Sigmoid colon (tissue), 7 donors: Measurements from ENCODE around the gene DNER. TPM values are rescaled to one million over a fixed set of nuclear protein-coding genes. Genes with fewer than 3 reads are reported as not detected.

ENCODE experiments used
- DNase-seq: peaks from one replicate; pipeline ENCODE4 v3.0.0-alpha.2; 2019
- H3K27ac ChIP-seq, 4 donors: fragments of 200-600 bp; sonication (generic); one replicate each; pipeline ENCODE4 v1.5.1; 2016 to 2019; ENCODE audit warnings: mild to moderate bottlenecking in 1 of 4
- H3K27me3 ChIP-seq, 3 donors: fragments of 200-600 bp; sonication (generic); one replicate each; pipeline ENCODE4 v1.5.1; 2019; ENCODE audit warnings: mild to moderate bottlenecking in 1 of 3
- H3K36me3 ChIP-seq, 4 donors: fragments of 200-600 bp; sonication (generic); one replicate each; pipeline ENCODE4 v1.5.1; 2016 to 2019
- H3K4me1 ChIP-seq, 4 donors: fragments of 200-600 bp; sonication (generic); one replicate each; pipeline ENCODE4 v1.5.1; 2017 to 2019
- H3K4me3 ChIP-seq, 4 donors: fragments of 200-600 bp; sonication (generic); one replicate each; pipeline ENCODE4 v1.5.1; 2017 to 2019; ENCODE audit warnings: mild to moderate bottlenecking in 2 of 4, moderate library complexity in 1 of 4
- H3K9me3 ChIP-seq, 4 donors: fragments of 200-600 bp in 3 of 4; sonication (generic) in 3 of 4; one replicate each; pipeline versions ENCODE4 v1.5.1 to v1.6.1; 2013 to 2019
- CTCF ChIP-seq, 4 experiments: fragments of 450-650 bp in 3 of 4; fragments of 200-600 bp in 1 of 4; IDR thresholded peaks; one replicate each; pipeline ENCODE4 v1.5.1; 2016 to 2019; ENCODE audit warnings: antibody characterized with exemption in 4 of 4, mild to moderate bottlenecking in 3 of 4, moderate library complexity in 2 of 4
- EP300 ChIP-seq, 4 donors: sonication (generic); formaldehyde crosslinking; IDR thresholded peaks; one replicate each; pipeline ENCODE4 v1.6.1; 2017; ENCODE audit warnings: antibody characterized with exemption in 4 of 4
- POLR2A ChIP-seq, 2 donors: fragments of 450-650 bp; IDR thresholded peaks; one replicate each; pipeline ENCODE4 v1.6.1; 2016; ENCODE audit warnings: antibody characterized with exemption in 2 of 2, mild to moderate bottlenecking in 2 of 2, moderate library complexity in 2 of 2
- POLR2AphosphoS5 ChIP-seq, 4 donors: sonication (generic); formaldehyde crosslinking; IDR thresholded peaks; one replicate each; pipeline ENCODE4 v1.6.1; 2017; ENCODE audit warnings: antibody characterized with exemption in 4 of 4
- WGBS, 2 donors: extraction: QIAGEN DNeasy Blood & Tissue Kit; methylation state at CpG; one replicate each; pipeline ENCODE4 v1.1.7; 2013; 5-methylcytosine and 5-hydroxymethylcytosine counted together
- intact Hi-C: fragments of 100-400 bp; cut with DNase I; formaldehyde crosslinking; loops from one replicate; pipeline ENCODE4 v1.15.1; 2023
- polyA plus RNA-seq, 3 donors: library from polyadenylated mRNA; stranded (reverse); fragments of 200-250 nt; gene quantifications; one replicate each; pipeline ENCODE4 v1.2.3, GENCODE V29; 2013
- total RNA-seq, 4 donors: library from RNA; depleted of rRNA; stranded (reverse); fragments of >200 nt; gene quantifications; one replicate each; pipeline ENCODE4 v1.1.0, GENCODE V29; 2016
- donor health status: healthy with polysubstance abuse.
- donor health status: Bipolar disorder and iron deficiency.
- donor health status: healthy.

Gene DNER
- total and polyA plus RNA-seq, 7 donors, result 2.7 to 17.7 (median 9.9) TPM; not detected in 1

GRCh38 chr2:229474125-229474524 is 240.2 kb downstream of the DNER start:
- H3K9me3 ChIP-seq, result peaks cover 0 to 3% (median 1%) of the 10 kb centered on the region in 4 donors
- 79 to 86% methylated on average over 4 of the region's 4 CpGs for WGBS, 2 donors
- no peaks in the 10 kb centered on the region for H3K36me3 ChIP-seq
- H3K4me3 ChIP-seq, result no peak overlapping the region
- no peaks in the 10 kb centered on the region for H3K27me3 ChIP-seq
- DNase-seq, result no peak
- intact Hi-C loops, result no loop called here
- TF ChIP-seq POLR2AphosphoS5 (IDR thresholded peaks at IDR 0.05) (no peak), POLR2A (IDR thresholded peaks at IDR 0.05) (no peak), EP300 (IDR thresholded peaks at IDR 0.05) (no peak), CTCF (IDR thresholded peaks at IDR 0.05) (no peak)
- H3K27ac ChIP-seq, result no peak overlapping the region
- no peaks in the 10 kb centered on the region for H3K4me1 ChIP-seq

GRCh38 chr2:229470781-229471180 is 243.6 kb downstream of the DNER start:
- no peaks in the 10 kb centered on the region for H3K27me3 ChIP-seq
- H3K36me3 ChIP-seq, result no peaks in the 10 kb centered on the region
- peaks cover 0 to 3% (median 0%) of the 10 kb centered on the region in 4 donors for H3K9me3 ChIP-seq
- intact Hi-C loops, result no loop called here
- H3K27ac ChIP-seq, result no peak overlapping the region
- 90 to 91% methylated on average over 2 of the region's 2 CpGs for WGBS, 2 donors
- H3K4me1 ChIP-seq, result no peaks in the 10 kb centered on the region
- H3K4me3 ChIP-seq, result no peak overlapping the region
- DNase-seq, result no peak
- TF ChIP-seq EP300 (IDR thresholded peaks at IDR 0.05), result no peak
- no peak for TF ChIP-seq POLR2A (IDR thresholded peaks at IDR 0.05)
- TF ChIP-seq POLR2AphosphoS5 (IDR thresholded peaks at IDR 0.05), result no peak
- TF ChIP-seq CTCF (IDR thresholded peaks at IDR 0.05), result no peak

- DNase-seq, result no peak
- H3K9me3 ChIP-seq, result no peaks in the 10 kb centered on the region
- intact Hi-C loops, result no loop called here
- no peaks in the 10 kb centered on the region for H3K4me1 ChIP-seq
- no peaks in the 10 kb centered on the region for H3K36me3 ChIP-seq
- 80 to 85% methylated on average over 7 of the region's 7 CpGs for WGBS, 2 donors
- no peaks in the 10 kb centered on the region for H3K27me3 ChIP-seq
- no peak for TF ChIP-seq POLR2A (IDR thresholded peaks at IDR 0.05)
- no peak overlapping the region for H3K27ac ChIP-seq
- H3K4me3 ChIP-seq, result no peak overlapping the region
Observed at GRCh38 chr2:229467783-229468182, 246.6 kb downstream of the DNER start.

- H3K9me3 ChIP-seq, result no peaks in the 10 kb centered on the region
- no peak overlapping the region for H3K4me3 ChIP-seq
- TF ChIP-seq POLR2A (IDR thresholded peaks at IDR 0.05), result no peak
- TF ChIP-seq POLR2AphosphoS5 (IDR thresholded peaks at IDR 0.05), result peak in 1 of 4 donors; percentile 48
- no peaks in the 10 kb centered on the region for H3K27me3 ChIP-seq
- intact Hi-C loops, result no loop called here
- no peaks in the 10 kb centered on the region for H3K4me1 ChIP-seq
- 48 to 66% methylated on average over 2 of the region's 2 CpGs for WGBS, 2 donors
- no peak for DNase-seq
- peak overlapping the region in 1 of 4 donors; percentile 29 for H3K27ac ChIP-seq
- no peaks in the 10 kb centered on the region for H3K36me3 ChIP-seq
Observed at GRCh38 chr2:229463841-229464346, 250.5 kb downstream of the DNER start.

GRCh38 chr2:229462112-229462511 is 252.2 kb downstream of the DNER start:
- Histone ChIP-seq H3K27me3 (no peaks in the 10 kb centered on the region), H3K4me1 (no peaks in the 10 kb centered on the region), H3K4me3 (no peak overlapping the region), H3K9me3 (no peaks in the 10 kb centered on the region), H3K27ac (no peak overlapping the region), H3K36me3 (no peaks in the 10 kb centered on the region)
- intact Hi-C loops, result no loop called here
- TF ChIP-seq POLR2A (IDR thresholded peaks at IDR 0.05) (no peak), POLR2AphosphoS5 (IDR thresholded peaks at IDR 0.05) (no peak), CTCF (IDR thresholded peaks at IDR 0.05) (no peak), EP300 (IDR thresholded peaks at IDR 0.05) (no peak)
- no peak for DNase-seq

GRCh38 chr2:229456091-229456490 is 258.3 kb downstream of the DNER start:
- Histone ChIP-seq H3K27me3 (peaks cover 0 to 4% (median 0%) of the 10 kb centered on the region in 3 donors), H3K27ac (no peak overlapping the region), H3K36me3 (no peaks in the 10 kb centered on the region), H3K4me3 (no peak overlapping the region), H3K4me1 (no peaks in the 10 kb centered on the region), H3K9me3 (no peaks in the 10 kb centered on the region)
- no peak for DNase-seq
- 75 to 89% methylated on average over 6 of the region's 6 CpGs for WGBS, 2 donors
- intact Hi-C loops, result no loop called here
- TF ChIP-seq POLR2A (IDR thresholded peaks at IDR 0.05) (no peak), EP300 (IDR thresholded peaks at IDR 0.05) (no peak), CTCF (IDR thresholded peaks at IDR 0.05) (no peak), POLR2AphosphoS5 (IDR thresholded peaks at IDR 0.05) (no peak)
